Lower leg skin (tissue), 3 donors: ENCODE measurements around the gene ZNF669.

ENCODE experiments used
- POLR2A ChIP-seq, 2 donors: fragments of 450-650 bp; IDR thresholded peaks; one replicate each; pipeline ENCODE4 v1.6.1; 2016 to 2017; ENCODE audit warnings: antibody characterized with exemption in 2 of 2, mild to moderate bottlenecking in 1 of 2, moderate library complexity in 1 of 2
- TF ChIP-seq, protein P1 (sequence below), 3 donors: fragments of 450-650 bp; IDR thresholded peaks; one replicate each; pipeline ENCODE4 v1.5.1; 2016; ENCODE audit warnings: antibody characterized with exemption in 3 of 3, mild to moderate bottlenecking in 3 of 3, moderate library complexity in 2 of 3

DNA sequence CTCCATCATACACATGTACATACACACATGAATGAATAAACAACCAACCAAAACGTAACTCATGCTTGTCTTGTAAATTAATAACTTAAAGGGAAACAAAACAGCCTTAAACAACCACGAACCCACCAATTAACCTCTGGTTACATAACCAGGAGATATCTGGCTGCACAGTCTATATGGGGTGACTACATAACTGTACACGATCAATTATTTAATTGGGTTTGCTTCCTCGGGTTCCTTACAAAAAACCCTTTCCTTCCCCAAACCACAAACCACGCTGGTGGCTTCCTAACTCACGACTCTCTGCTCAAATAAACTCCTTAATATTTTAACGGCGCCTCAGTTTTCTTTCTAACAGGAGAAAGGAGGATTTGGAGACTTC, 26.3 kb downstream of the ZNF669 start:
- TF ChIP-seq, protein P1, sequence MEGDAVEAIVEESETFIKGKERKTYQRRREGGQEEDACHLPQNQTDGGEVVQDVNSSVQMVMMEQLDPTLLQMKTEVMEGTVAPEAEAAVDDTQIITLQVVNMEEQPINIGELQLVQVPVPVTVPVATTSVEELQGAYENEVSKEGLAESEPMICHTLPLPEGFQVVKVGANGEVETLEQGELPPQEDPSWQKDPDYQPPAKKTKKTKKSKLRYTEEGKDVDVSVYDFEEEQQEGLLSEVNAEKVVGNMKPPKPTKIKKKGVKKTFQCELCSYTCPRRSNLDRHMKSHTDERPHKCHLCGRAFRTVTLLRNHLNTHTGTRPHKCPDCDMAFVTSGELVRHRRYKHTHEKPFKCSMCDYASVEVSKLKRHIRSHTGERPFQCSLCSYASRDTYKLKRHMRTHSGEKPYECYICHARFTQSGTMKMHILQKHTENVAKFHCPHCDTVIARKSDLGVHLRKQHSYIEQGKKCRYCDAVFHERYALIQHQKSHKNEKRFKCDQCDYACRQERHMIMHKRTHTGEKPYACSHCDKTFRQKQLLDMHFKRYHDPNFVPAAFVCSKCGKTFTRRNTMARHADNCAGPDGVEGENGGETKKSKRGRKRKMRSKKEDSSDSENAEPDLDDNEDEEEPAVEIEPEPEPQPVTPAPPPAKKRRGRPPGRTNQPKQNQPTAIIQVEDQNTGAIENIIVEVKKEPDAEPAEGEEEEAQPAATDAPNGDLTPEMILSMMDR (IDR thresholded peaks at IDR 0.05) = no peak
- no peak for TF ChIP-seq POLR2A (IDR thresholded peaks at IDR 0.05)
